OCI-M2 (cell line): ENCODE measurements around the gene ADSS1.

Experiments used
- DNase-seq: peaks from one replicate; lab custom pipeline; 2025; ENCODE audit not compliant: unreplicated experiment; lab: John Stamatoyannopoulos, UW

Gene ADSS1

GRCh38 chr14:104731320-104732294, 7.6 kb downstream of the ADSS1 start:
- DNase-seq, result no peak

GRCh38 chr14:104732355-104732804, 8.4 kb downstream of the ADSS1 start:
- DNase-seq, result no peak

GRCh38 chr14:104732931-104733681, 9.1 kb downstream of the ADSS1 start:
- no peak for DNase-seq

GRCh38 chr14:104734051-104734587, 10.1 kb downstream of the ADSS1 start:
- DNase-seq, result no peak

- DNase-seq, result no peak
Measured at GRCh38 chr14:104734601-104734990, 10.6 kb downstream of the ADSS1 start.

- no peak for DNase-seq
Measured at GRCh38 chr14:104734991-104735779, 11.2 kb downstream of the ADSS1 start.

- DNase-seq, result no peak
Measured at GRCh38 chr14:104735830-104736642, 12.0 kb downstream of the ADSS1 start.

- DNase-seq, result no peak
Measured at GRCh38 chr14:104738375-104739019, 14.5 kb downstream of the ADSS1 start.

GRCh38 chr14:104739026-104739425, 15.0 kb downstream of the ADSS1 start:
- DNase-seq, result no peak

- no peak for DNase-seq
Measured at GRCh38 chr14:104739546-104740516, 15.8 kb downstream of the ADSS1 start.

- no peak for DNase-seq
Measured at GRCh38 chr14:104741108-104741802, 17.2 kb downstream of the ADSS1 start.

GRCh38 chr14:104741803-104742251, 17.8 kb downstream of the ADSS1 start:
- no peak for DNase-seq

GRCh38 chr14:104742586-104743455, 18.8 kb downstream of the ADSS1 start:
- no peak for DNase-seq

- DNase-seq, result no peak
Measured at GRCh38 chr14:104743461-104744380, 19.7 kb downstream of the ADSS1 start.

GRCh38 chr14:104744484-104744883, 20.5 kb downstream of the ADSS1 start:
- no peak for DNase-seq

GRCh38 chr14:104745431-104745830, 21.4 kb downstream of the ADSS1 start:
- DNase-seq, result no peak
